Calu3 (cell line): Measurements from ENCODE around the gene CHM. TPM values are rescaled to one million over a fixed set of nuclear protein-coding genes. Genes with fewer than 3 reads are reported as not detected.

Experiments
- BruUV-seq: library from RNA; stranded (reverse); fragments of 400-500 nt; replicated peaks from 2 replicates; lab custom pipeline; 2021; lab: Mats Ljungman, UMichigan
- CTCF ChIA-PET: fragments of 300-600 bp; sonication (Branson Sonifier 250); formaldehyde crosslinking; loops from one replicate; lab custom pipeline; 2022; ENCODE audit warnings: antibody characterized with exemption; lab: Charles Lee
- DNase-seq: peaks from one replicate; pipeline ENCODE4 v3.0.0; 2022
- H3K27ac Mint-ChIP-seq: one replicate; pipeline ENCODE4 v1.8.0; 2022; ENCODE audit warnings: mixed read lengths; ENCODE audit not compliant: unreplicated experiment
- H3K27me3 Mint-ChIP-seq: one replicate; pipeline ENCODE4 v1.8.0; 2022; ENCODE audit warnings: mixed read lengths; ENCODE audit not compliant: unreplicated experiment
- H3K36me3 Mint-ChIP-seq: one replicate; pipeline ENCODE4 v1.8.0; 2022; ENCODE audit warnings: mild to moderate bottlenecking, moderate library complexity, mixed read lengths; ENCODE audit not compliant: insufficient read depth, unreplicated experiment
- H3K4me1 Mint-ChIP-seq: one replicate; pipeline ENCODE4 v1.8.0; 2022; ENCODE audit warnings: mild to moderate bottlenecking, low read depth, mixed read lengths; ENCODE audit not compliant: unreplicated experiment
- H3K4me3 Mint-ChIP-seq: one replicate; pipeline ENCODE4 v1.8.0; 2022; ENCODE audit warnings: mild to moderate bottlenecking, low read depth, moderate library complexity, mixed read lengths; ENCODE audit not compliant: unreplicated experiment
- H3K9me3 Mint-ChIP-seq: one replicate; pipeline ENCODE4 v1.8.0; 2022; ENCODE audit warnings: low read depth, mixed read lengths; ENCODE audit not compliant: unreplicated experiment
- CTCF ChIP-seq: fragments of 200-600 bp; IDR thresholded peaks from one replicate; pipeline ENCODE4 v1.8.0; 2022; ENCODE audit warnings: antibody characterized with exemption; ENCODE audit not compliant: unreplicated experiment
- intact Hi-C: fragments of 100-400 bp; cut with micrococcal nuclease; formaldehyde crosslinking; loops from one replicate; pipeline ENCODE4 v1.10.0; 2022; ENCODE audit not compliant: unreplicated experiment
- total RNA-seq: library from RNA; stranded (reverse); gene quantifications from 2 replicates; pipeline ENCODE4 v1.2.3, GENCODE V29; 2022

The CHM gene
- total RNA-seq, 1 experiment from 2014 or later = 24.3 TPM

GRCh38 chrX:85914431-85914830 is 132.9 kb downstream of the CHM start:
- intact Hi-C loops = no loop called here
- no peak overlapping the region for H3K4me3 Mint-ChIP-seq
- TF ChIP-seq CTCF = no peak
- BruUV-seq = no TSS peak
- no peak for DNase-seq
- no peaks in the 10 kb centered on the region for H3K27me3 Mint-ChIP-seq
- H3K4me1 Mint-ChIP-seq = no peaks in the 10 kb centered on the region
- no peak overlapping the region for H3K27ac Mint-ChIP-seq
- H3K36me3 Mint-ChIP-seq = no peaks in the 10 kb centered on the region
- CTCF ChIA-PET = no interaction called here
- H3K9me3 Mint-ChIP-seq = peaks cover 3% of the 10 kb centered on the region

- no peak overlapping the region for H3K4me3 Mint-ChIP-seq
- no peaks in the 10 kb centered on the region for H3K36me3 Mint-ChIP-seq
- no peak overlapping the region for H3K27ac Mint-ChIP-seq
- DNase-seq = no peak
- H3K27me3 Mint-ChIP-seq = no peaks in the 10 kb centered on the region
- CTCF ChIA-PET = no interaction called here
- no TSS peak for BruUV-seq
- TF ChIP-seq CTCF = no peak
- H3K4me1 Mint-ChIP-seq = no peaks in the 10 kb centered on the region
- H3K9me3 Mint-ChIP-seq = no peaks in the 10 kb centered on the region
- intact Hi-C loops = no loop called here
Observed at GRCh38 chrX:85907316-85907715, 140.0 kb downstream of the CHM start.

GRCh38 chrX:85906399-85906798 is 141.0 kb downstream of the CHM start:
- BruUV-seq = no TSS peak
- no peak for TF ChIP-seq CTCF
- CTCF ChIA-PET = no interaction called here
- Mint-ChIP-seq H3K9me3 (no peaks in the 10 kb centered on the region), H3K27ac (no peak overlapping the region), H3K4me1 (no peaks in the 10 kb centered on the region), H3K4me3 (no peak overlapping the region), H3K27me3 (no peaks in the 10 kb centered on the region), H3K36me3 (no peaks in the 10 kb centered on the region)
- DNase-seq = no peak
- intact Hi-C loops = no loop called here

GRCh38 chrX:85905851-85906250 is 141.5 kb downstream of the CHM start:
- CTCF ChIA-PET = no interaction called here
- BruUV-seq = no TSS peak
- H3K27me3 Mint-ChIP-seq = no peaks in the 10 kb centered on the region

More at GRCh38 chrX:85905851-85906250, 141.5 kb downstream of the CHM start:
- no peak for TF ChIP-seq CTCF
- no peak overlapping the region for H3K27ac Mint-ChIP-seq
- no peaks in the 10 kb centered on the region for H3K9me3 Mint-ChIP-seq
- DNase-seq = no peak
- H3K4me3 Mint-ChIP-seq = no peak overlapping the region
- H3K36me3 Mint-ChIP-seq = no peaks in the 10 kb centered on the region
- intact Hi-C loops = no loop called here
- no peaks in the 10 kb centered on the region for H3K4me1 Mint-ChIP-seq
